ENCODE data around the gene MPRIP. TPM values are rescaled to one million over a fixed set of nuclear protein-coding genes. Genes with fewer than 3 reads are reported as not detected.
A peak's percentile ranks its signal among the peaks of the same experiment; 100 is the strongest.

MPRIP gene
- total RNA-seq, 1 experiment from 2014 or later: 1,274 TPM

DNA sequence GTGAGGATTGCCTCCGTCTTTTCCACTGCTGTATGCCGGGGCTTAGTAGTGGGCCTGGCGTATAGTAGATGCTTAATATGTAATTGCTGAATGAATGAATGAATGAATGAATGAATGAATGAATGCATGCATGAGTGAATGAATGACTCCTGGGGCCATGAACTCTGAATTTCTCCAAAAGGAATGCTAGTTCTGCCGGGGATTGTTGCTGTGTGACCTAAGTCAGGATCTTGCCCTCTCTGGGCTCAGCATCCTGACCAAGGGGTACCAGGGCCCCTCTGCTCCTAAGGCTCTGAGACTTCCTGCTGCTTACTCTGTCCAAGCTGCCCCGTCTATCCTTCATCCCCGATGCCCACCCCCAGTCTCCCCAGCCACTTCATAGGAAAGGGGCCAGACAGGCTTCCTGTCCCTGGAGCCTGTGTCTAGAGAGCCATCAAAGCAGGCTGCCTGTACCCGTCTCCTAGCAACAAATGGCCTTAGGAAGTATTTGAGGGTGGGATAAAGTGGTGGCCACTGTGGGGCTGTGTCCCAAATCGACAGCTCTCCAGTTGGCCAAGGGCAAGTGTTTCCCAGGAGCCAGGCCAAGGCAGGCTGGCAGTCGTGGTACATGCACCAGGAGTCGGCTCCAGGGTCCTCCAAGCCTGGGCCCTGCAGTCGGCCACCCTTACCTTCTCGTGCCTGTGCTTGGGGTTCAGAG, 11.6 kb upstream of the MPRIP start:
- DNase-seq: no peak
- POLR2A ChIA-PET (ENCODE audit: unreplicated experiment): no interaction called here
- ATAC-seq: no peak
- no peaks in the 10 kb centered on the region for H3K27me3 ChIP-seq (ENCODE audit: low read length)
- peak overlapping the region; percentile 85 for H3K27ac ChIP-seq (ENCODE audit: low read length)
- H3K9me3 ChIP-seq (ENCODE audit: low read length): no peaks in the 10 kb centered on the region
- peaks cover 54% of the 10 kb centered on the region for H3K4me1 ChIP-seq (ENCODE audit: insufficient read depth, low read length)
- 0 out of 2 replicates have a peak overlapping the region, but pooled peaks have one; percentile 40 for H3K9ac ChIP-seq (ENCODE audit: low read length)
- BruUV-seq (replicated peaks): no TSS peak
- no peak overlapping the region for H2AFZ ChIP-seq (ENCODE audit: low read length)
- H3K4me3 ChIP-seq (ENCODE audit: low read length): no peak overlapping the region
- intact Hi-C loops (cut with micrococcal nuclease): no loop called here
- H4K20me1 ChIP-seq (ENCODE audit: low read length): no peaks in the 10 kb centered on the region
- peaks cover 25% of the 10 kb centered on the region for H3K79me2 ChIP-seq (ENCODE audit: low read length)
- H3F3A ChIP-seq (ENCODE audit: low read length, unreplicated experiment): no peaks in the 10 kb centered on the region
- TF ChIP-seq, protein P1, sequence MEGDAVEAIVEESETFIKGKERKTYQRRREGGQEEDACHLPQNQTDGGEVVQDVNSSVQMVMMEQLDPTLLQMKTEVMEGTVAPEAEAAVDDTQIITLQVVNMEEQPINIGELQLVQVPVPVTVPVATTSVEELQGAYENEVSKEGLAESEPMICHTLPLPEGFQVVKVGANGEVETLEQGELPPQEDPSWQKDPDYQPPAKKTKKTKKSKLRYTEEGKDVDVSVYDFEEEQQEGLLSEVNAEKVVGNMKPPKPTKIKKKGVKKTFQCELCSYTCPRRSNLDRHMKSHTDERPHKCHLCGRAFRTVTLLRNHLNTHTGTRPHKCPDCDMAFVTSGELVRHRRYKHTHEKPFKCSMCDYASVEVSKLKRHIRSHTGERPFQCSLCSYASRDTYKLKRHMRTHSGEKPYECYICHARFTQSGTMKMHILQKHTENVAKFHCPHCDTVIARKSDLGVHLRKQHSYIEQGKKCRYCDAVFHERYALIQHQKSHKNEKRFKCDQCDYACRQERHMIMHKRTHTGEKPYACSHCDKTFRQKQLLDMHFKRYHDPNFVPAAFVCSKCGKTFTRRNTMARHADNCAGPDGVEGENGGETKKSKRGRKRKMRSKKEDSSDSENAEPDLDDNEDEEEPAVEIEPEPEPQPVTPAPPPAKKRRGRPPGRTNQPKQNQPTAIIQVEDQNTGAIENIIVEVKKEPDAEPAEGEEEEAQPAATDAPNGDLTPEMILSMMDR (conservative IDR thresholded peaks at IDR 0.05; ENCODE audit: low read depth, low read length): no peak
- no peak for TF ChIP-seq EZH2phosphoT487 (IDR thresholded peaks at IDR 0.05; ENCODE audit: borderline replicate concordance, low read length)
- H3K36me3 ChIP-seq (ENCODE audit: low read depth, low read length): no peaks in the 10 kb centered on the region
- CTCF ChIA-PET: no interaction called here
- H3K9me2 ChIP-seq (replicated peaks; ENCODE audit: low read length): no peaks in the 10 kb centered on the region
- no peak overlapping the region for H3K4me2 ChIP-seq (ENCODE audit: low read length)

DNA sequence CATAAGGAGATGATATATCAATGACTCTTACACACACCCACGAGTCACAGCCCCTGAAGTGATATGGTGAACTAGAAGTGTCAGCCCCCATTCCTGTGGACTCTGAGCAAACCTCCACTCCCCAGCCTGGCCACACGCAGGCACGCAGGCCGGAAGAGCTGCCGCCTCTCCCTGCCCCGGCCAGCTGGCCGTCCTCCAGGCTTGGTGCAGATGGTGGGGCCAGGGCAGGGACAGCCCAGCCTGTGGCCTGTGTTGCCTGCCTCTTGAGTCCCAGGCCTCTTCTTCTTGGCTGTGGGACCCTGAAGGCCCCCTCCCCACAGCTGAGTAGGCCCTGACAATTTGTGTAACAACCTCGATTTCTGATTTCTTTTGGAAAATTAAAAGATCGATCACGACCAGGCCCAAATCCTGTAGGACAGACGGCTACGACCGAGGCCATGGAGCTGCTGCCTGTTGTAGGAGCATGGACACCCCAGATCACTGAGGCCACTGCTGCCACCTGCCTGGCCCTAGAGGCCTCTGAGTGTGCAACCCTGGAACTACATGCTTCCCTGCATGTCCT, 10.0 kb upstream of the MPRIP start:
- Histone ChIP-seq H3K4me2 (ENCODE audit: low read length) (peak overlapping the region; percentile 42), H3K9me3 (ENCODE audit: low read length) (no peaks in the 10 kb centered on the region), H3K9me2 (replicated peaks; ENCODE audit: low read length) (no peaks in the 10 kb centered on the region), H3K4me1 (ENCODE audit: insufficient read depth, low read length) (peaks cover 59% of the 10 kb centered on the region), H4K20me1 (ENCODE audit: low read length) (no peaks in the 10 kb centered on the region), H3F3A (ENCODE audit: low read length, unreplicated experiment) (no peaks in the 10 kb centered on the region), H3K9ac (ENCODE audit: low read length) (peak overlapping the region; percentile 58), H3K4me3 (ENCODE audit: low read length) (no peak overlapping the region), H3K79me2 (ENCODE audit: low read length) (peaks cover 25% of the 10 kb centered on the region), H2AFZ (ENCODE audit: low read length) (no peak overlapping the region), H3K27me3 (ENCODE audit: low read length) (no peaks in the 10 kb centered on the region), H3K27ac (ENCODE audit: low read length) (peak overlapping the region; percentile 85), H3K36me3 (ENCODE audit: low read depth, low read length) (no peaks in the 10 kb centered on the region)
- intact Hi-C loops (cut with micrococcal nuclease): no loop called here
- BruUV-seq (replicated peaks): no TSS peak
- TF ChIP-seq EZH2phosphoT487 (IDR thresholded peaks at IDR 0.05; ENCODE audit: borderline replicate concordance, low read length) (no peak), EZH2 (IDR thresholded peaks at IDR 0.05; ENCODE audit: low read length, unreplicated experiment) (no peak)
- TF ChIP-seq, protein P1 (conservative IDR thresholded peaks at IDR 0.05; ENCODE audit: low read depth, low read length): no peak
- POLR2A ChIA-PET (ENCODE audit: unreplicated experiment): interaction anchor here (0.5 to 0.9 kb wide), 3 partner anchors 8 to 106 kb away, joined by 3 to 4 read pairs (median 3); no protein-coding TSS in a partner anchor
- CTCF ChIA-PET: no interaction called here
- ATAC-seq (peak; percentile 54), DNase-seq (peak; percentile 95)

DNA sequence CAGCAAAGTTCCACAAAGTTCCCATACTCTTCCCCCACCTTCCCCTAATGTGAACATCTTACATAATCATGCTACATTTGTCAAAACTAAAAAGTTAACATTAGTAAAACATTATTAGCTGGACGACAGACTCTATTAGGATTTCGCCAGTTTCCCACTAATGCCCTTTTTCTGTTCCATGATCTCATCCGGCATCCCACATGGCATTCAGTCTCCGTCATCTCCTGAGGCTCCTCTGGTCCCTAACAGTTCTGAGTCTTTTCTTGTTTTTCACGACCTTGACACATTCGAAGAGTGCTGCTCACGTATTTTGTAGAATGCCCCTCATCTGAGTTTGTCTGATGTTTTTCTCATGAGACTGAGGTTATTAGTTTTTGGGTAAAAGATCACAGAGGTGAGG, 8.8 kb upstream of the MPRIP start:
- Histone ChIP-seq H3K36me3 (ENCODE audit: low read depth, low read length) (no peaks in the 10 kb centered on the region), H3K4me2 (ENCODE audit: low read length) (no peak overlapping the region), H2AFZ (ENCODE audit: low read length) (no peak overlapping the region), H3K9me2 (replicated peaks; ENCODE audit: low read length) (no peaks in the 10 kb centered on the region), H3K79me2 (ENCODE audit: low read length) (peaks cover 24% of the 10 kb centered on the region), H3K9ac (ENCODE audit: low read length) (no peak overlapping the region), H4K20me1 (ENCODE audit: low read length) (no peaks in the 10 kb centered on the region), H3K27me3 (ENCODE audit: low read length) (no peaks in the 10 kb centered on the region), H3F3A (ENCODE audit: low read length, unreplicated experiment) (no peaks in the 10 kb centered on the region), H3K4me1 (ENCODE audit: insufficient read depth, low read length) (peaks cover 53% of the 10 kb centered on the region), H3K27ac (ENCODE audit: low read length) (no peak overlapping the region), H3K9me3 (ENCODE audit: low read length) (no peaks in the 10 kb centered on the region), H3K4me3 (ENCODE audit: low read length) (no peak overlapping the region)
- ChIA-PET POLR2A (ENCODE audit: unreplicated experiment) (no interaction called here), CTCF (no interaction called here)
- ATAC-seq (no peak), DNase-seq (no peak)
- TF ChIP-seq EZH2phosphoT487 (IDR thresholded peaks at IDR 0.05; ENCODE audit: borderline replicate concordance, low read length): no peak
- TF ChIP-seq, protein P1 (conservative IDR thresholded peaks at IDR 0.05; ENCODE audit: low read depth, low read length): no peak
- TF ChIP-seq EZH2 (IDR thresholded peaks at IDR 0.05; ENCODE audit: low read length, unreplicated experiment): no peak
- intact Hi-C loops (cut with micrococcal nuclease): no loop called here
- no TSS peak for BruUV-seq (replicated peaks)
